Stimulated activated CD8-positive, alpha-beta memory T cell treated with anti-CD3 and anti-CD28 coated beads, Interleukin-4, amount 100 ng/mL, for 48 hours (primary cell): Measurements from ENCODE around the gene NFASC.

Experiments
- DNase-seq: peaks from one replicate; pipeline ENCODE4 v3.0.0-alpha.2; 2020

NFASC gene

GRCh38 chr1:204987689-204988088 is 117.0 kb downstream of the NFASC start:
- DNase-seq: no peak

DNA sequence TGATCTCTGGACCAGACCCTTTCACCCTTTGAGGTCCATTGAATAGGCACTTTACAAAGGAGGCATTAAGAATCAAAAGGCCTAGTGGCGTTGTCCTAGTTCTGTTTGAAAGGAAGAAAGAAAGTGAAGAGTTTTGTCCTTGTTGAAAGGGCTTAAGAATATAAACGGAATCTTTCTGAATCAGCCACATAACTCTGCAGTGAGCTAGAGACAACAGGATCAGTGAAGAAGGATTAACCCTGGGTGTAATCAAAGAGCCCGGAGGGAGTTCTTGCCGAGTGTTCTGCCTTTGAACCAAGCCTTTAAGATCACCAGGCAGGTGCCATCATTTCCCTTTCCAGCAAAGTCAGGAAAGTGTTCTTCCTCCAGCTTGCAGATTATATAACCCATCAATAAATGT is 117.5 kb downstream of the NFASC start:
- no peak for DNase-seq

DNA sequence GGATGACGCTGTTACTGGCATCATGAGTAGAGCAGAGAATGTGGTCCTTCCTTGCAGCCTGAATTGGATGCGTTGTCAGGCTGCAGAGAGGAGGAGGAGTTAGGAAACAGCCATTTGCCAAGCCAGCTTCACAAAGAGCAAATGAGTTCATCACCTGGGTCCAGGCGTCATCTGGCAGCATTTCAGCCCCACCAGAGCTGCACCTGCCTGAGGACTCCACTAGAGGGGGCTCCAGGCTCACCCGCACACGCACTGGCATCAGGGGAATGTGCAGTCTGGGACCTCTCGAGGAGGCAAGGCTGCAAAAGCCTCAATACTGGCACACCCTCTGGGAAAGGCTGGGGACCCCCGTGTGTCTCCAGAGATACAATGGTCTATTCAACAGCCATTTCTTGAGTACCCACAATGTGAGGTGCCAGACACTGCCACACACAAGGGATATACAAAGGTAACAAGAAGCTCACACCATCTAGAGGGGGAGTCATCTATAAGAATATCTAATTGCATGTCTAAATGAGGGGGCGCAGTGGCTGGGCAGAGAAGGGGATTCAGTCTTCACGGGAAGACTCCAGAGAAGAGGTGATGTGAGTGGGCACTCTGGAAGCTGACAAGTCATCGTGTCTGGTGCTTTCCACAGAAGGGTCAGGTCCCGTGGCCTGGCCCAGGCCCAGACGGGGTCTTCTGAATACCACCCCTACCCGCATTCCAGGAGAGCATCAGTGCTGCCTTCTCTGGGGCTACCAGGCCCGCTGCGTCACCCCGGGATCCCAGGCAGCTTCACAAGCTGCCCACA is 118.8 kb downstream of the NFASC start:
- DNase-seq: peak; percentile 75

DNA sequence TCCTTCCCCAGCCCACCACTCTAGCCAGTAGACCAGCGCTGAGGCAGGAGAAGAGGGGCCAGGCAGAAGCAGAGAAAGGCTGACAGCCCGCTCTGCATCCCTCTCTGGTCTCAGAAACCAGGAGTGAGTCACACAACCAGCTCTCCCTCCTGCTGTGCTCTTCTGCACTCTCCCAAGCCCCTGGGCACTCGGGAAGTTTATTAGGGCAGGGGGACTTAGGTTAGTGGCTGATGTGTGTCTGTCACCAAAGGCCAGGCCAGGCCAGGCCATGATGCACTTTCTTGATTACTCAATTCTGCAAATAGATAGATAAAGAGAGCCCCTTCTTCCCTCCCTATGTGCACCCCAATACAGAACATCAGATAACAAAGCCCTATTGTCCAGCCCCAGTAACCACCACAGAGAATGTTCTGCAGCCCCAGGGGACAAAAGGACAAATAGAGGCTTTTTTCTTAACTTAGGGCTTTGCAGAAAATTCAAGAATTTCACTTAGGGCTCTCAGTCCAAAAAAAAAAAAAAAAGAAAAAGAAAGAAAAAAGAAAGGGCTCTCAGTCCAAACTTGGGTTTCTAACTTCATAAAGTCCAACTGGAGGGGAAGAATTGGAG is 119.5 kb downstream of the NFASC start:
- DNase-seq: no peak

DNA sequence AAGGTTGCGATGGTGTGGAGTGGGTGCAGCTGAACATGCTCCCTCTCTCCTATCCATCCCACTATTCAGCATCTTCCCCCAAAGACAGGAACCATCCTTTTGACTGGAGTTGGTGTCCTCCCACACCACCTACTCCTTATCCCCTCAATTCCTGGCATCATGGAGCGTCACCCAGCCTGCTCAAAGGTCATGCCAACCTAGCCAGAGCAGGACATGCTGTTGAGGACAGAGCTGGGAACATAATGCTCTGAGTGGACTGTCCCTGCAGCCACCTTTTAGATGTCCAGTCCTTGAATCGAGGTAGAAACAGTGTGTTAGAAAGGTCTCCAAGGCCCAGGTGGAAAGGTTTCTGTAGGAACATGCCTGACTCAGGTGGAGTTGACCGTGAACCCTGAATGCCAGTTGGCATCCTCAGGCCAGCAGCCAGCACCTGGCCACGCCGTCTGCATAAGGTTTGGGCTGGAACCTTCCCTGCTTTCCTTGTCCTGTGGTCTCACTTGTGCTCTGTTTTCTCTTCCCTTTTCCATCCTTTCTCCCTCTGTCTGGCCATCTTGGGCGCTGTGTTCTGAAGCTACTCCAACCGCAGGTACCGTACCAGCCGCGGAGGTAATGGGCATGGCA is 120.2 kb downstream of the NFASC start:
- no peak for DNase-seq

DNA sequence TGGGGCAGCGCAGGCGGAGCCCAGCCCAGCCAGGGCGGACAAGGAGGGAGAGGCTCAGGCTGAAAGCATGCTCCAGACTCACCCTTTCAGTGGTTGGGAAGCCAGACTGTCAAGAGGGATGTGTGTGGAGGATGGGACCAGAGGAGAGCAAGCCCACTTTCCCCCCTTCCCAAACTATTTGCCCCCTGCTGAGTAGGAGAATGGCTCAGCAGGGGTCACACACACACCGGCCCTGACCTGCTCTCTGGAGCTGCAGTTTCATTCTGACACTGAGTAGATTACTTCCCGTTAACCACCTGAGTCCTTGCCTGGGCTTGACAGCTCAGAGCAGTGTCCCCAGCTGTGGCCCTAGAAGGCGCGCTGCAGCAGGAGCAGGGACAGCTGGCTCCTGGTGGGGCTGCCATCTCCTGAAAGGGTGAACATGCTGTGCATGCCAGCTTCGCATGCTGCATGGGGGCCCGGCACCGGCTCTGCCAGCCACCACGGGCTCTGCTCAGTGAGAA is 120.7 kb downstream of the NFASC start:
- DNase-seq: no peak

- peak; percentile 26 for DNase-seq
These were observed 121.7 kb downstream of the NFASC start for GRCh38 chr1:204992201-204992997.

GRCh38 chr1:204992998-204993314 is 122.3 kb downstream of the NFASC start:
- no peak for DNase-seq

DNA sequence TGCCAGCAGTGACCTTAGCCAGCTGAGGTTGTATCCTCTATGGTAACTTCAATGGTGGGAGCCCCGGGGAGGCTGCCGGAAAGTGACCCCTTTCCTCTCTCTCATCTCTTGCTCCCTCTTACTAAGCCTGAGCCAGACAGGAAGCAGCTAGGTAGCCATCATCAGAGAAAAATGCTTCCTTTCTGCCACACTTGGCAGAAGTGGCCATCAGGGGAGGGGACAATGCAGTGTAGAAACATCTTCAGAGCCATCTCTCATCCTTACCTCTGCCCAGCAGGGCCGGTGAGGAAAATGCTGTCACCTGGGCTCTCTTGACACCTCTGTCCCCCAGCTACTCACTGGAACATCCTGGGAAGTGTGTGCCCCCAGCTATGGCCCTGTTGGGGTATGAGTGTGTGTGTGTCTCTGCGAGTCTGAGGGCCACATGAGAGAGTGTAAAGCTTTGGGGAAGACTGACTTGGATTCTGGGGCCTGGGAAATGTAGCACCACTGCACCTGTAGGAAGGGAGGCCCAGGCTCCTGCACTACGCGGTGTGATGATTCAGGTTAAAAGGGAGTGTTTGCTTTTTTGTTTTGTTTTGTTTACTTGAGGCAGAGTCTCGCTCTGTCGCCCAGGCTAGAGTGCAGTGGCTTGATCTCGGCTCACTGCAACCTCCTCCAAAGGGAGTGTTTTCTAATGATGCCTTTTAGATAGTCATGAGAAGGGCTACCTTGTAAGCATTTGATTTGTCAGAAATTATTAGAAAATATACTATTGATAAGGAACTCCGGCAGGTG is 123.6 kb downstream of the NFASC start:
- no peak for DNase-seq

DNA sequence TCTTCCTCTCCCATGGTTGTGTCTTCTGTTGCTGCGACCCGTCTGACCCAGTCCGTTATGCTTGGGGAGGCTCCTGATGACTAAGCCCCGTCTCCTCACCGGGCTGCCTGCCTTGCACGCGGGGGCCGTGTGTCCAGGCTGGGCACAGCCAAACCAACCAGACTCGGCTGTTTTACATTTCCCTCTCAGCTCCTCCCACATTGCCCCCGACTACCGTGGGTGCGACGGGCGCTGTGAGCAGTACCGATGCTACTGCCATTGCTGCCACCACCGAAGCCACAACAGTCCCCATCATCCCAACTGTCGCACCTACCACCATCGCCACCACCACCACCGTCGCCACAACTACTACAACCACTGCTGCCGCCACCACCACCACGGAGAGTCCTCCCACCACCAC is 126.3 kb downstream of the NFASC start:
- DNase-seq: no peak

- no peak for DNase-seq
These were observed 127.1 kb downstream of the NFASC start for GRCh38 chr1:204997591-204998355.

- no peak for DNase-seq
These were observed 130.5 kb downstream of the NFASC start for GRCh38 chr1:205001162-205001561.

DNA sequence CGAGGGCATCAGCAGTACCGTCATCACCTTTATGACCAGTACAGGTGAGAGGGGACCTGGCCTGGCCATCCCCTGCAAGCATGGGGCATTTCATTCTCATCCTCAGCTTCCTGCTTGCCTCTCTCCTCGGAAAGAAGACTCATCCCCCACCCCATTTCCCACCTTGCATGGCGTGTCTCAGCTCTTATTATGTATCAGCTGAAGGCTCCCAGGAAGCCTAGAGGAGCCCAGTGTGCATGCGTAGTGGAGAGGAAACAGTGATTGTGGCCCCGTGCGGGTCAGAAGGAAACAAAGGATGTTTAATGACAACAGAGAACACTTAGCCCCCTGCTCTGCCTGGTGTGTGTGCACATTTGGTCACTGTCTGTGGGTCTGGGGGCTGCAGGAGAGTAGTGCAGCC is 132.0 kb downstream of the NFASC start:
- no peak for DNase-seq

DNA sequence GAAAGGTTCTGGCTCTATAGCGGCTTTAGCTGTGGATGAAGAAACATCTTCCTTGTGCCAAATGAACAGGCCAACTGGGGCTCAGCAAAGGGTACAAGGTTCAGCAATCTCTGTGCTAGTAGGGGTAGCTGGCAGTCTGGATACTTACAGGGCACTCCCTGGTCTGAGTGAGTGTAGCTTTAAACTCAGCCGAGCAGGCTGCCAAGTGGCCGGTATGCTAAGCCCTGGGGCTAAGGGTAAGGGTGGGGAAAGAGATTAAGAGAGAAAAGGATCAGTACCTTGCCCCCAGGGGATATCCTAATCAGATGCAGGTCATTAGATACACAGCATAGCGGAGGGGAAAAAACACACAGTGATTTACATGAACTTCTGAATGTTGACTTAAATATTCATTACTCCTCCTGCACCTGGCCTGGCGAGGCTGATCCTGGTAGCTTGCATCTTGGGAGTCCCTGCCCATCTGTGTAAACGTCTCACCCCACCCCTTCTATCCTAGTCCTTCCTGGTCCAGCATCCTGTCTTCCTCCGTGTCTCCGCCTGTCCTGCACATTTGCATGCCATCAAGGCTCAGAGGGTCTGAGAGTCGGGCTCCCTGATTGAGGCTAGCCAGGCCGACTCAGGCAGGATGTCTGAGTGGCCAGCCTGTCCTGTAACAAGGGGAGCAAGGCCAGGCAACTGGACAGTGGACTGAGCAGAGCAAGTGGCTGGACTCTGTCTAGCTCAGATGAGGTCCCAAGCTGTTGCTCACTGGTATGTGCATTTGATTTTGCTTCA is 132.9 kb downstream of the NFASC start:
- no peak for DNase-seq

DNA sequence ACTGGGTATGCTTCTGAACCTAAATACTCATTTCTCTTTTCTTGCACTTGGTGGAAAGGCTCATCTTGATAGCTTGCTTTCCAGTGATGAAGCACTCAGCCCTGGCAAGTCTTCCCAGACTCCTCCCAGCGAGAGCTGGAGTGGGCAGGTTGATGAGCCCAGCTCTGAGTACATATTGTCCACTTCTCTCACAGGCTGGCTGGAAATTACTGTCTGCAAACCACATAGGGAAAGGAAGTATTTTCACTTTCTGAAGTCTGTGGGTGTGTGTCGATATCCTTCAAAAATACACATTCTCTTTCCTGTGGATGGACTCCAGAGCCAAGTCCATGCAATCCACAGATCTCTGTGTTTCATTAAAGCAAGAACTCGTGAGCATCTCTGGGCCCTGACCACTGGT is 133.7 kb downstream of the NFASC start:
- no peak for DNase-seq

- DNase-seq: no peak
These were observed 138.2 kb downstream of the NFASC start for GRCh38 chr1:205008896-205009295.

DNA sequence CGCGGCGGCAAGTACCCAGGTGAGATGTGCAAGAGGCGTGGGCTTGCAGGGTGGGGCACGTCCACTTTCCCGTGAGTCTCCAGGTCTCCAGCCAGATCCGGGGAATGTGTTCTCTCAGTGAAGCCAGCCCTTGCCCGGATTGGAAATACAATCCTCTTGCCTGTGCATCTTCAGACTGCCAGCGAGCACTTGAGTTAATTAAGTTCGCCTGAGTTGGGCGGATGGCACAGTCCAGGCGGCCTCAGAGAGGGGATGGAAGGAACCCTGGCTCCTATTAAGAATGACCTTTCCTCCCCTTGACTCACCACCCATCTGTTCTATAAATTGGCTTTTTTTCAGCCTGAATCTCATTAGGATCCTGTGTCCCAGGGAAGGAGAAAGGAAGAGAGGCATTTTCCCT is 139.0 kb downstream of the NFASC start:
- no peak for DNase-seq

DNA sequence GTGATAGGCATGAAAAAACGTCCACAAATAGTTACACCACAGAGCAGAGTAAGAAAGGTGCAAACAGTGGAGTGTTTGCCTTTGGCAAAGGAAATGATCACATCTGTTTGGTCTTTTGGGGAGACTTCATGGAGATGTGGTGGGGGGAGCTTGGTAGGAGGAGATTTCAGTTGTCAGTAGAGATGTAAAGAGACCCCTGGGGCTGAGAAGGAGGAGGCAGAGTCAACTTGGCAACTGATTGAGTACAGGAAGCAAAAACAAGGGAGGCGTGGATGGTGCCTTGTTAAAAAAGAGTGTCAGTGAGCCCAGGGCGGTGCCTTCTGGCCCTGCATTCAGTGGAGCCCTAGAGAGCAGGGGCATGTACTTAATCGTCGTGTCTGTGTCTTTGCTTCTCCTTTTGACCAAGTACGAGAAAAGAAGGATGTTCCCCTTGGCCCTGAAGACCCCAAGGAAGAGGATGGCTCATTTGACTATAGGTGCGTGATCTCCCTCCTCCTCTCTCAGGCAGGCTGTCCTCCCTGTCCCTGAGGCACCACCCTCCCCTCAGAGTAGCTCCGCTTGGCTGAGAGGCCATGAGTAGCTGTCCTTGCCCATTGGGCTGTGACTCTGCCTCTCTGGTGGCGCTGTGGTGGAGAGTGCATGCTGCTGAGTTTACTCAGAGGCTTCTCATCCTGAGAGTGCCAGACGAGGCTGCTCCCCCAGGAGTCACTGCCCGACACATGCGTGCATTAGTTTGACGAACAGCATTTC is 141.9 kb downstream of the NFASC start:
- no peak for DNase-seq

- no peak for DNase-seq
These were observed 143.2 kb downstream of the NFASC start for GRCh38 chr1:205013683-205014367.

GRCh38 chr1:205014783-205015182 is 144.1 kb downstream of the NFASC start:
- no peak for DNase-seq
